HG02885 (cell line): ENCODE data around the gene CLPX.
"Not testable (repeated sequence)": the region's sequence is repeated elsewhere in the genome, so short reads cannot be mapped to it uniquely, and the experiment has no call there.

Experiments used
- ATAC-seq: cut with Tn5 transposase; IDR thresholded peaks from one replicate; pipeline ENCODE4 v1.9.1; 2021; ENCODE audit warnings: mild to moderate bottlenecking; ENCODE audit not compliant: unreplicated experiment, poor library complexity

CLPX gene

DNA sequence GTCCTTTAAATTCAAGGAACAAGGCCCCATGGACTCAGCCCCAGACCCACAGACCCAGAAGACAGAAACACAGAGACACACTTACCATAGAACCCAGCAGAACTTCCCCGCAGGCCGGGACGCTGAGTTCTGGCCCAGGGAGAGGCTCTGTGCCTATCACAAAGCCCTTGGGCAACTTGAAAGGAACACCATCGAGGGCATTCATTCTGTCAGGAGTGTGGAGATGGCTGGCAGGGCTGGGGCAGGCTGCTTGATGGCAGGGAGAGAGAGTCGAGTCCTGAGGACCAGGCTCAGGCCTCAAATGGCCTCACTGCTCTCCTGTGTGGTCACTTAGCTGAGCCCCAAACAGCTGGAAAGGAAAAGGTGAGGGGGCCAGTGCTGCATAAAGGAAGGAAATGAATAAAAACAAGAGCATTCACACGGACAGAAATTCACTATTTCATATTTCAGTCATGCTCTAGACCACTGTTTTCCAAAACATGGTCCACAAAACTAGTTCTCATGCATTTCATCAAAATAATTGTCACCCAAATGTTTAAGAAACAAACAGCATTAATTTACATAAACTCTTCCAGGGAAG, 79.0 kb downstream of the CLPX start:
- ATAC-seq: no peak

DNA sequence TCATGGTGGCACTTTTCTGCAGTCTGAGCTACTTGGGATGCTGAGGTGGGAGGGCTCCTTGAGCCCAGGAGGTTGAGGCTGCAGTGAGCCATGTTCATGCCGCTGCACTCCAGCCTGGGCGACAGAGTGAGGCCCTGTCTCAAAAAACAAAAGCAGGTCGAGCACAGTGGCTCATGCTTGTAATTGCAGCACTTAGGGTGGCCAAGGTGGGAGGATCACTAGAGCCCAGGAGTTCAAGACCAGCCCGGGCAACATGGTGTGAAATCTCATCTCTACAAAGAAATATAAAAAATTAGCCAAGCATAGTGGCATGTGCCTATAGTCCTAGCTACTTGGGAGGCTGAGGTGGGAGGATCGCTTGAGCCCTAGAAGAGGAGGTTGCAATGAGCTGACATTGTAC, 80.1 kb downstream of the CLPX start:
- no peak for ATAC-seq

DNA sequence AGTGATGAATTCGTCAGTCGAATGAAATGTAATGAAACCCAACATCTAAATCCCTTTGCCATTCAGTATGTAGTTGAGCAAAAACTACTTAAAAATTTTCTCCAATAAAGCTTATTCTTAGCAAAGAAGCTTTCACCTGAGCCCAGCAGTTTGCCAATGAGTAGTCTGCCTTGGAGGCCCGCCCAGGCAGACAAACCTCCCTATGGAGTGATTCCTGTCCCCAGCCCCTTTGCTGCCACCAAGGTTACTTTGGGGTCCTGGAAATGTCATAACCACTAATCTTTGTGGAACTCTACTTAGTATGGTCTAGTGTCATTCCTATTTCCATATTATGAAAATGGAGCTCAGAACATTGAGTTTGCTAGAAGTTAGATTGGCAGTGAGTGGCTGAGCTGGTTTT, 82.2 kb downstream of the CLPX start:
- ATAC-seq: no peak

DNA sequence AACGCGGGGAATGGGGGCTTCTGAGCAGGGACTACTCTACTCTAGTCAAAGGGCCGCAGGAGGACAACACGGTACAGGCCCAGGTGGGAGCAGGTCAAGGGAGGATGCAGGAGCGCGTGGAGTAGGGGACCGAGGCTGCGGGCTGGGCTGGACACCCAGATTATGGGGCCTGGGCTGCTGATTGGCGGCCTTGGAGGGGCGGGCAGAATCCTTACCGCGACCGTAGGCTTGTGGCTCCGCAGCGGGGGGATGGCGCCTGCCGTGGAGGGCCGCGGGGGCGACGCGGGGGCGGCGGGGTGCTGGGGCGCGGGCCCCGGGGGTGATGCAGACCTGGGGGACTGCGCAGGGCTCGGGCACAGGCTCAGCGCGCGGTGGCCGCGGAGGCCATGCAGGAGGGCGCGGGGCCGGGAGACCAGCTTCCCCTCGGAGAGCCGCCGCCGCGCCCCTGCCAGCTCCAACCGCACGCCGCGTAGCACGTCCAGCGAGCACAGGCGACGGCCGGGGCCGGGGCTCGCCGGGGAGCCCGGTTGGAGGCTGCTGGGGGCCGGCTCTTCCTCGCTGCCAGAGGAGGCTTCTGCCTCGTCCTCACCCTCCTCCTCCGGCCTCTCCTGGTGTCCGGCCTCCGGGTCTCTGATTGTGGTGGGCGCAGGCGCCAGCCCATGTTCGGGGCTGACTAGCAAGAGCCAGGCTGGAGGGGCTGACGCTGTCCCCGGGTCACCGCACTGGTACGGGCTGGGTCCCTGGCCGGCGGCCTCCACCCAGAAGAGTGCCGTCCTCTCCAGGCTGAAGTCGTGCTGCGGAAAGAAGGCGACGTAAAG, 83.0 kb downstream of the CLPX start:
- ATAC-seq: no peak

DNA sequence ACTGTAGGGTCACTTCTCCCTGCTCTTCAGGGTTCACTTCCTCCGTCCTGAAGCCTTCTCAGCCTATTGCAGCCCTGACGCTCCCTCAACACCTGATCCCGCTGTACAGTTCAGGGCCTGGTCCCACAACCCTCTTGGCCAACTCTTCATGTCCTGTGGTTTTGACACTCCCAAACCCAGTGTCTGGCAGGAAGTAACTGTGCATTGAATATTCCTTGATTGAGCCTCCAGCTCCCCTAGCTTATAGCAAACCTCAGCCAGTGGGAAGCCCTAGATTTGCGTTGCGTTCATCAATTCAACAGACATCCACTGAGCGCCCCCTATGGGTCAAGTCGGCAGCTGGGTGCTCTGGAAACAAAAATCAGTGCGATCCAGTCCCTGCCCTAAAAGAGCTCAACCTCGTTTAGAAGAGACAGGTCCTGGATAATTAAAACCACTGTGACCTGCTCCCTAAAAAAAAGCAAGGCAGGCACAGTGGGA, 83.7 kb downstream of the CLPX start:
- ATAC-seq: no peak

DNA sequence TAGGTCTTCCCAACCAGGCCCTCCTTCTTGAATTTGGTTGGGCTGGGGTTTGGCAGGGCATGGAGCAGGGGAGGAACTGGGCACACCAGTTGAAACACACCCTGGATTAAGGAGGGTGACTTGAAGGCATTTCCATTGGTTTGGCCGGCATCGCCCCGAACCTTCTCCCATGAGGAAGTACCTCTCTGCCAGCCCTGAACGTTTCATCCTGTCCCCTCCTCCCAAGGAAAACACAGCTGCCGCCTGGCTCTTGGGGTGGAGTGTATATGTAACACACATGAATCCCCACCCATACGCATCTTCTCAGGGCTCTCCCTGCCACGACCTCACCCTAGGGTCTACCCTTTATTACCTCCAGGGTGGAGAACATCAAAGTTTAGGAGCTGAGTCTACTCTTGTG, 84.7 kb downstream of the CLPX start:
- no peak for ATAC-seq

DNA sequence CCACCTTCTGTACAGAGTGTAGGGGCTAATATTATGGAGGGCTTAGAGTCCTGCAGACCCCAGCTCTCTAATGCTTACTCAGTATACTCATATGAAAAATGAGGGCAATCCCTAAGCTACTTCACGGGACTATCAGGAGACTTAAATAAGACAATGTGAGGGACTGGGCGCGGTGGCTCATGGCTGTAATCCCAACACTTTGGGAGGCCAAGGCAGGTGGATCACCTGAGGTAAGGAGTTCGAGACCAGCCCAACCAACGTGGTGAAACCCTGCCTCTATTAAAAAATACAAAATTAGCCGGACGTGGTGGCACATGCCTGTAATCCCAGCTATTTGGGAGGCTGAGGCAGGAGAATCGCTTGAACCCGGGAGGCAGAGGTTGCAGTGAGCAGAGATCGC, 85.3 kb downstream of the CLPX start:
- ATAC-seq: not testable (repeated sequence)

DNA sequence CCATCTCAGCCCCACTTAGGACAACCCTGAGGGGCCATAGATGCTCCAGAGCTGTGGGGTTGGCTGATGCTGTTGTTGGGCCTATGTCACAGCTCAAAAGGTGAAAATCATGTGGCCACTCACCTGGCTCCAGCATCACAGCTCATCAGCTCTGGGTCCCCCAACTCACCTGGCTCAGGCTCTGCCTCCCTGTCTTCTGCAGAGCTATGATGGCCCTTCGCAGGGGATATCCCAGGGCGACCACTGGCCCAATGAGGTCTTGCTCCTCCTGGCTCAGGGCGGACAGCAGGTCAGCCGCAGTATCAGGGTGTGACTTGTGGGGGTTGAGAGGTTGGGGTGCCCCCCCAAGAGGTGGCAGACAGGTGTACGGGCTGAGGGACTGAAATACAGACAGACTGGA, 85.8 kb downstream of the CLPX start:
- ATAC-seq: no peak
